ENCODE measurements around the gene RLN3. TPM values are rescaled to one million over a fixed set of nuclear protein-coding genes. Genes with fewer than 3 reads are reported as not detected.
"Not testable (repeated sequence)": the region's sequence is repeated elsewhere in the genome, so short reads cannot be mapped to it uniquely, and the experiment has no call there.

Gene RLN3
- total RNA-seq, 5 donors from 2014 or later (not counting 1 experiment from before 2014, with no cell fraction given): not detected

DNA sequence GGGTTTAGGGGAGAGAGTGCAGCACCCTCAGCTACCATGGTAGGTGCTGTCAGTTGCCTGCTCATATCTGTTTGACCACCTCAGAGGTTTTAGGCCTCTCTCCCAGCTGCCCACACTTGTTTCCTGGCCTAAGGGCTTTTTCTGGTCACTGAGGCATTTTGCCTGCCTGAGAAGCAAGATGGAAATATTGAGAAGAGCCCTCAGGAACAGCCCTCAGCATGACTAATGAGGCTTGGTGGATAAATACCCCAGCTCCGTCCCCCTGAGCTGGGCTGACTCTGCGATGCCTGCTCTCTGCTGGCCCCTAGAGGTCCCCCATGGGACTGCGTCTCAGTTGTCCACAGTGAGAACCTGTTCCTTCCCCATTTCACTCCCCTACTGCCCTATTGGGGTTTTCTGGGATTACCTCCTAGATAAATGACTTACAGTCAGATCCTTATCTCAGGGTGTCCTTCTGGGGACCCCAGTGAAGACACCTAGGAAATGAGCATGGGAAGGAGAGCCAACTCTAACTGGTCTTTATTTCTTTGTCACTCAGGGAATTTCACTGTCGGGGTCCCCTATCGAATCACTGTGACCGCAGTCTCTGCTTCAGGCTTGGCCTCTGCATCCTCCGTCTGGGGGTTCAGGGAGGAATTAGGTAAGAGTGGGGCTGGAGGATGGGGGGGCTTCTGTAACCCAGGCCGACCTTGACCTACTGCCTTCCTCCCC, 20.6 kb downstream of the RLN3 start:
- H3K4me3 ChIP-seq (ENCODE audit: control insufficient read depth in 1 of 2, extremely low read depth in 1 of 2, low read length in 1 of 2): no peak overlapping the region
- DNase-seq (peak; percentile 28 to 83 (median 69)), ATAC-seq (replicated peaks in 1 of 4) (peak; percentile 77 to 85 (median 82))
- H3K36me3 Mint-ChIP-seq: peaks cover 35% of the 10 kb centered on the region
- H3K9me3 Mint-ChIP-seq: no peaks in the 10 kb centered on the region
- H3K27me3 Mint-ChIP-seq: no peaks in the 10 kb centered on the region
- peaks cover 22 to 80% of the 10 kb centered on the region in 2 donors for H3K36me3 ChIP-seq (ENCODE audit: control insufficient read depth in 2 of 2, extremely low read depth in 1 of 2, insufficient read depth in 1 of 2, low read length in 1 of 2)
- ChIA-PET CTCF (interaction anchor here (0.6 to 1.9 kb wide), 13 partner anchors 11 to 1033 kb away, joined by 3 to 8 read pairs (median 4); partner anchors contain the start of genes DCAF15 (in 1 of the 2) and IL27RA (in 1 of the 2)), POLR2A (interaction anchor here (0.6 to 0.9 kb wide), 4 partner anchors 10 to 405 kb away, joined by 3 to 10 read pairs (median 5); no protein-coding TSS in a partner anchor)
- H3K4me3 Mint-ChIP-seq: no peak overlapping the region
- 83% methylated on average over 3 of the region's 8 CpGs for WGBS (ENCODE audit: insufficient coverage)
- H3K27me3 ChIP-seq (replicated peaks in 1 of 2; ENCODE audit: control insufficient read depth in 2 of 2, extremely low read depth in 1 of 2, insufficient read depth in 2 of 2, low read length in 1 of 2): no peaks in the 10 kb centered on the region
- peaks cover 0 to 2% of the 10 kb centered on the region in 2 experiments for H3K4me1 ChIP-seq (ENCODE audit: control insufficient read depth in 1 of 2, extremely low read depth in 1 of 2, insufficient read depth in 2 of 2, low read length in 2 of 2)
- H3K4me1 Mint-ChIP-seq: no peaks in the 10 kb centered on the region
- H3K9me3 ChIP-seq: no peaks in the 10 kb centered on the region
- H3K27ac Mint-ChIP-seq: peak overlapping the region; percentile 32 to 34
- peak overlapping the region; percentile 34 for H3K27ac ChIP-seq (ENCODE audit: low read length)

DNA sequence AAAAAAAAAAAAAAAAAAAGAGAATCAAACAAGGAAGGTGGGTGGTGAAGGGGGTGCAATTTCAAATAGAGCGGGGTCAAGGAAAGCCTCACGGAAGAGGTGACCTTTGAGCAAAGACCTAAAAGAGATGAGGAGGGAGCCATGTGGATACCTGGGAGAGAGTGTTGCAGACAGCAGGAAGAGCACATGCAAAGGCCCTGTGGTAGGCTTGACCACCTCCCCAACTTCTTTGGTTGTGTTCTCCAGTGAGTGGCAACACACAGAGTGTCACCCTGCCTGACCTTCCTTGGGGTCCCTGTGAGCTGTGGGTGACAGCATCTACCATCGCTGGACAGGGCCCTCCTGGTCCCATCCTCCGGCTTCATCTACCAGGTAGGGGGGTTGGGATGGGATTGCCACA, 22.6 kb downstream of the RLN3 start:
- H3K36me3 ChIP-seq (ENCODE audit: control insufficient read depth in 2 of 2, extremely low read depth in 1 of 2, insufficient read depth in 1 of 2, low read length in 1 of 2): peaks cover 18 to 65% of the 10 kb centered on the region in 2 donors
- no peak overlapping the region for H3K27ac Mint-ChIP-seq

DNA sequence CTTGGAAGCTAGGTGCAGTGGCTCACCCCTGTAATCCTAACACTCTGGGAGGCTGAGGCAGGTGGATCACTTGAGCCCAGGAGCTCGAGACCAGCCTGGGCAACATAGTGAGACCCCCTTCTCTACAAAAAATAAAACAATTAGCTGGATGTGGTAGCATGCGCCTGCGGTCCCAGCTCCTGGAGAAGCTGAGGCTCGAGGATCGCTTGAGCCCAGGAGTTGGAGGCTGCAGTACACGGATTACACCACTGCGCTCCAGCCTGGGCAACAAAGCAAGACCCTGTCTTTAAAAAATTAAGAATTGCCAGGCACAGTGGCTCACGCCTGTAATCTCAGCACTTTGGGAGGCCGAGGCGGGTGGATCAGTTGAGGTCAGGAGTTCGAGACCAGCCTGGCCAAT, 23.0 kb downstream of the RLN3 start:
- DNase-seq; H3K27ac Mint-ChIP-seq; H3K27me3 Mint-ChIP-seq; POLR2A ChIA-PET; H3K4me3 Mint-ChIP-seq; ATAC-seq (replicated peaks in 1 of 4); H3K9me3 ChIP-seq; H3K4me3 ChIP-seq (ENCODE audit: control insufficient read depth in 1 of 2, extremely low read depth in 1 of 2, low read length in 1 of 2); H3K27ac ChIP-seq (ENCODE audit: low read length); H3K4me1 ChIP-seq (ENCODE audit: control insufficient read depth in 1 of 2, extremely low read depth in 1 of 2, insufficient read depth in 2 of 2, low read length in 2 of 2); H3K27me3 ChIP-seq (replicated peaks in 1 of 2; ENCODE audit: control insufficient read depth in 2 of 2, extremely low read depth in 1 of 2, insufficient read depth in 2 of 2, low read length in 1 of 2); H3K9me3 Mint-ChIP-seq: not testable (repeated sequence)
- H3K36me3 Mint-ChIP-seq: peaks cover 32% of the 10 kb centered on the region
- peaks cover 18 to 63% of the 10 kb centered on the region in 2 donors for H3K36me3 ChIP-seq (ENCODE audit: control insufficient read depth in 2 of 2, extremely low read depth in 1 of 2, insufficient read depth in 1 of 2, low read length in 1 of 2)
- H3K4me1 Mint-ChIP-seq: peaks cover 0 to 16% (median 0%) of the 10 kb centered on the region in 3 donors
- CTCF ChIA-PET: interaction anchor here in 1 of 2 donors (0.6 kb wide), 1 partner anchor 152 kb away, joined by 4 read pairs; no protein-coding TSS in a partner anchor
- WGBS (ENCODE audit: insufficient coverage): 97% methylated on average over 9 of the region's 11 CpGs

More for the DNA sequence above, 22.6 kb downstream of the RLN3 start:
- Mint-ChIP-seq H3K4me3 (no peak overlapping the region), H3K36me3 (peaks cover 35% of the 10 kb centered on the region), H3K27me3 (no peaks in the 10 kb centered on the region), H3K9me3 (no peaks in the 10 kb centered on the region), H3K4me1 (peaks cover 0 to 14% (median 0%) of the 10 kb centered on the region in 3 donors)
- H3K4me3 ChIP-seq (ENCODE audit: control insufficient read depth in 1 of 2, extremely low read depth in 1 of 2, low read length in 1 of 2): no peak overlapping the region
- H3K9me3 ChIP-seq: no peaks in the 10 kb centered on the region
- POLR2A ChIA-PET: no interaction called here
- WGBS (ENCODE audit: insufficient coverage): 97% methylated on average over 3 of the region's 4 CpGs
- no peak for DNase-seq
- CTCF ChIA-PET: interaction anchor here in 1 of 2 donors (0.6 kb wide), 1 partner anchor 53 kb away, joined by 8 read pairs; no protein-coding TSS in a partner anchor
- H3K4me1 ChIP-seq (ENCODE audit: control insufficient read depth in 1 of 2, extremely low read depth in 1 of 2, insufficient read depth in 2 of 2, low read length in 2 of 2): peaks cover 0 to 2% of the 10 kb centered on the region in 2 experiments
- ATAC-seq (replicated peaks in 1 of 4): no peak
- no peaks in the 10 kb centered on the region for H3K27me3 ChIP-seq (replicated peaks in 1 of 2; ENCODE audit: control insufficient read depth in 2 of 2, extremely low read depth in 1 of 2, insufficient read depth in 2 of 2, low read length in 1 of 2)
- no peak overlapping the region for H3K27ac ChIP-seq (ENCODE audit: low read length)

DNA sequence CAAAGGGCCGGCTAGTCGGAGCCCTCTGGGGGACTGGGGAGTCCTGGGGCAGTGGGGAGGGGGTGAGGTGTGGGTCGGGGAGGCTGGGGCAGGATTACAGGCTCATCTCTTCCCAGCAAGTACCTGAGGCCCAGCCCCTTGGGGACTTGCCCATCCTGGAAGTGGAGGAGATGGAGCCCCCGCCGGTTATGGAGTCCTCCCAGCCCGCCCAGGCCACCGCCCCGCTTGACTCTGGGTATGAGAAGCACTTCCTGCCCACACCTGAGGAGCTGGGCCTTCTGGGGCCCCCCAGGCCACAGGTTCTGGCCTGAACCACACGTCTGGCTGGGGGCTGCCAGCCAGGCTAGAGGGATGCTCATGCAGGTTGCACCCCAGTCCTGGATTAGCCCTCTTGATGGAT, 24.0 kb downstream of the RLN3 start:
- CTCF ChIA-PET: interaction anchor here in 1 of 2 donors (0.6 kb wide), 1 partner anchor 225 kb away, joined by 3 read pairs; no protein-coding TSS in a partner anchor
- no peak for ATAC-seq (replicated peaks in 1 of 4)
- POLR2A ChIA-PET: no interaction called here
- peaks cover 16 to 55% of the 10 kb centered on the region in 2 donors for H3K36me3 ChIP-seq (ENCODE audit: control insufficient read depth in 2 of 2, extremely low read depth in 1 of 2, insufficient read depth in 1 of 2, low read length in 1 of 2)
- Mint-ChIP-seq H3K4me1 (peaks cover 0 to 16% (median 3%) of the 10 kb centered on the region in 3 donors), H3K9me3 (no peaks in the 10 kb centered on the region), H3K27me3 (no peaks in the 10 kb centered on the region), H3K36me3 (peaks cover 29% of the 10 kb centered on the region), H3K27ac (no peak overlapping the region), H3K4me3 (no peak overlapping the region)
- H3K27ac ChIP-seq (ENCODE audit: low read length): no peak overlapping the region
- WGBS (ENCODE audit: insufficient coverage): 79% methylated on average over 6 of the region's 9 CpGs
- no peak overlapping the region for H3K4me3 ChIP-seq (ENCODE audit: control insufficient read depth in 1 of 2, extremely low read depth in 1 of 2, low read length in 1 of 2)
- peaks cover 0 to 8% of the 10 kb centered on the region in 2 experiments for H3K27me3 ChIP-seq (replicated peaks in 1 of 2; ENCODE audit: control insufficient read depth in 2 of 2, extremely low read depth in 1 of 2, insufficient read depth in 2 of 2, low read length in 1 of 2)
- H3K9me3 ChIP-seq: no peaks in the 10 kb centered on the region
- H3K4me1 ChIP-seq (ENCODE audit: control insufficient read depth in 1 of 2, extremely low read depth in 1 of 2, insufficient read depth in 2 of 2, low read length in 2 of 2): peaks cover 0 to 1% of the 10 kb centered on the region in 2 experiments
- DNase-seq: no peak

DNA sequence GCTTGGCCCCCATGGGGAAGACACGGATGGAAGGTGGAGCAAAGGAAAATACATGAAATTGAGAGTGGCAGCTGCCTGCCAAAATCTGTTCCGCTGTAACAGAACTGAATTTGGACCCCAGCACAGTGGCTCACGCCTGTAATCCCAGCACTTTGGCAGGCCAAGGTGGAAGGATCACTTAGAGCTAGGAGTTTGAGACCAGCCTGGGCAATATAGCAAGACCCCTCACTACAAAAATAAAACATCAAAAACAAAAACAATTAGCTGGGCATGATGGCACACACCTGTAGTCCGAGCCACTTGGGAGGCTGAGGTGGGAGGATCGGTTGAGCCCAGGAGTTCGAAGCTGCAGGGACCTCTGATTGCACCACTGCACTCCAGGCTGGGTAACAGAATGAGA, 24.5 kb downstream of the RLN3 start:
- Histone ChIP-seq H3K4me3 (ENCODE audit: control insufficient read depth in 1 of 2, extremely low read depth in 1 of 2, low read length in 1 of 2) (no peak overlapping the region), H3K9me3 (no peaks in the 10 kb centered on the region), H3K4me1 (ENCODE audit: control insufficient read depth in 1 of 2, extremely low read depth in 1 of 2, insufficient read depth in 2 of 2, low read length in 2 of 2) (peaks cover 0 to 4% of the 10 kb centered on the region in 2 experiments), H3K36me3 (ENCODE audit: control insufficient read depth in 2 of 2, extremely low read depth in 1 of 2, insufficient read depth in 1 of 2, low read length in 1 of 2) (peaks cover 16 to 54% of the 10 kb centered on the region in 2 donors), H3K27ac (ENCODE audit: low read length) (no peak overlapping the region), H3K27me3 (replicated peaks in 1 of 2; ENCODE audit: control insufficient read depth in 2 of 2, extremely low read depth in 1 of 2, insufficient read depth in 2 of 2, low read length in 1 of 2) (peaks cover 0 to 11% of the 10 kb centered on the region in 2 experiments)
- Mint-ChIP-seq H3K4me1 (peaks cover 0 to 16% (median 3%) of the 10 kb centered on the region in 3 donors), H3K27me3 (no peaks in the 10 kb centered on the region), H3K27ac (peak overlapping the region in 1 of 2 donors; percentile 6), H3K4me3 (no peak overlapping the region), H3K36me3 (peaks cover 29% of the 10 kb centered on the region), H3K9me3 (no peaks in the 10 kb centered on the region)
- 100% methylated on average over 2 of the region's 6 CpGs for WGBS (ENCODE audit: insufficient coverage)
- no peak for DNase-seq
- ATAC-seq (replicated peaks in 1 of 4): no peak
- POLR2A ChIA-PET: no interaction called here
- CTCF ChIA-PET: interaction anchor here (0.5 to 0.6 kb wide), 3 partner anchors 104 to 1480 kb away, joined by 3 to 4 read pairs (median 3); no protein-coding TSS in a partner anchor

DNA sequence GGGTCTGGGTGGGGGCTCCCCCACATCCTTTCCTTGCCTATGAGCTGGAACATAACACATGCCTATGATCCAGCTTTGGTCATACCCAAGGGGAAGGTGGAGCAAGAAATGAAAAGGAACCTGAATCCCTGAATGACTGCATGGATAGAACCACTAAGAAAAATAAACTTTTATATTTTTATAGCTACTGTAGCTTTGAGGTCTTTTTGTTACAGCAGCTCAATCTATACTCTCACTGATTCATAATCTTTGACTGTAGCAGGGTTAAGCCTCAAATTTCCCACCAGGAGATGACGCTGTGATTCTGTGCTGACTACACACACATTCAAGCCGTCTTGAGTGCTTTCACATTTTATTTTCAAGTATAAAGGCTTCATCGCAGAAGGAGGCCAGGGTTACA, 25.1 kb downstream of the RLN3 start:
- peaks cover 4 to 22% (median 8%) of the 10 kb centered on the region in 3 donors for H3K4me1 Mint-ChIP-seq
- 88% methylated on average over 3 of the region's 3 CpGs for WGBS (ENCODE audit: insufficient coverage)
- Histone ChIP-seq H3K9me3 (no peaks in the 10 kb centered on the region), H3K36me3 (ENCODE audit: control insufficient read depth in 2 of 2, extremely low read depth in 1 of 2, insufficient read depth in 1 of 2, low read length in 1 of 2) (peaks cover 16 to 51% of the 10 kb centered on the region in 2 donors), H3K27ac (ENCODE audit: low read length) (no peak overlapping the region), H3K27me3 (replicated peaks in 1 of 2; ENCODE audit: control insufficient read depth in 2 of 2, extremely low read depth in 1 of 2, insufficient read depth in 2 of 2, low read length in 1 of 2) (peaks cover under 1 to 16% of the 10 kb centered on the region in 2 experiments), H3K4me1 (ENCODE audit: control insufficient read depth in 1 of 2, extremely low read depth in 1 of 2, insufficient read depth in 2 of 2, low read length in 2 of 2) (peaks cover 3 to 9% of the 10 kb centered on the region in 2 experiments), H3K4me3 (ENCODE audit: control insufficient read depth in 1 of 2, extremely low read depth in 1 of 2, low read length in 1 of 2) (no peak overlapping the region)
- peaks cover 29% of the 10 kb centered on the region for H3K36me3 Mint-ChIP-seq
- ATAC-seq (replicated peaks in 1 of 4): no peak
- DNase-seq: no peak
- H3K4me3 Mint-ChIP-seq: no peak overlapping the region
- ChIA-PET CTCF (interaction anchor here (0.5 to 0.6 kb wide), 3 partner anchors 91 to 1479 kb away, joined by 3 to 4 read pairs (median 3); no protein-coding TSS in a partner anchor), POLR2A (no interaction called here)
- H3K9me3 Mint-ChIP-seq: no peaks in the 10 kb centered on the region
- peak overlapping the region in 1 of 2 donors; percentile 52 for H3K27ac Mint-ChIP-seq
- H3K27me3 Mint-ChIP-seq: peaks cover 4 to 5% of the 10 kb centered on the region in 2 donors
